Activated naive CD4-positive, alpha-beta T cell treated with anti-CD3 and anti-CD28 coated beads, Interleukin-2, amount 10 ng/mL, durations not matched to agents 7 days and 5 days (primary cell): ENCODE results near the gene TSEN54.
"Not testable (repeated sequence)": the region's sequence is repeated elsewhere in the genome, so short reads cannot be mapped to it uniquely, and the experiment has no call there.

Experiments used
- CTCF ChIA-PET: fragments of 350-600 bp; sonication (Branson Sonifier 250); formaldehyde crosslinking; loops from one replicate; lab custom pipeline; 2021; ENCODE audit warnings: antibody characterized with exemption; lab: Charles Lee
- DNase-seq: peaks from one replicate; pipeline ENCODE4 v3.0.0-alpha.2; 2020
- H3K27ac Mint-ChIP-seq: one replicate; pipeline ENCODE4 v1.8.0; 2021; ENCODE audit warnings: mild to moderate bottlenecking, moderate library complexity, mixed read lengths
- H3K27me3 Mint-ChIP-seq: one replicate; pipeline ENCODE4 v1.8.0; 2021; ENCODE audit warnings: mild to moderate bottlenecking, mixed read lengths
- H3K36me3 Mint-ChIP-seq: one replicate; pipeline ENCODE4 v1.8.0; 2021; ENCODE audit warnings: mixed read lengths
- H3K4me1 Mint-ChIP-seq: one replicate; pipeline ENCODE4 v1.8.0; 2021; ENCODE audit warnings: mixed read lengths
- H3K4me3 Mint-ChIP-seq: one replicate; pipeline ENCODE4 v1.8.0; 2021; ENCODE audit warnings: mild to moderate bottlenecking, moderate library complexity, mixed read lengths
- H3K9me3 Mint-ChIP-seq: one replicate; pipeline ENCODE4 v1.8.0; 2021; ENCODE audit warnings: mixed read lengths

The TSEN54 gene

GRCh38 chr17:75516255-75516618, at the start of gene TSEN54:
TSS of gene TSEN54 (plus strand) at chr17:75516528. CDS start at chr17:75516561, 33 bp downstream.
- CTCF ChIA-PET: interaction anchor here (0.7 to 1.6 kb wide), 9 partner anchors 16 to 117 kb away, joined by 3 to 8 read pairs (median 4); partner anchors contain the start of genes MYO15B, SMIM5 and TMEM94
- peak within 1 kb of the TSS; percentile 87 for H3K27ac Mint-ChIP-seq

GRCh38 chr17:75468291-75468754, 48.0 kb upstream of the TSEN54 start:
- no peak for DNase-seq
- Mint-ChIP-seq H3K4me1 (no peaks in the 10 kb centered on the region), H3K36me3 (peaks cover 15% of the 10 kb centered on the region), H3K4me3 (no peak overlapping the region), H3K9me3 (no peaks in the 10 kb centered on the region), H3K27ac (no peak overlapping the region), H3K27me3 (no peaks in the 10 kb centered on the region)
- CTCF ChIA-PET: interaction anchor here (1.2 kb wide), 1 partner anchor 133 kb away, joined by 4 read pairs; no protein-coding TSS in a partner anchor

More at GRCh38 chr17:75516255-75516618, at the start of gene TSEN54:
- Mint-ChIP-seq H3K9me3 (no peaks in the 10 kb centered on the region), H3K4me1 (peaks cover 28% of the 10 kb centered on the region), H3K36me3 (peaks cover 23% of the 10 kb centered on the region), H3K27me3 (peaks cover 35% of the 10 kb centered on the region), H3K4me3 (peak within 1 kb of the TSS; percentile 91)
- DNase-seq: peak; percentile 97

GRCh38 chr17:75468779-75469373, 47.5 kb upstream of the TSEN54 start:
- CTCF ChIA-PET: interaction anchor here (1.2 kb wide), 1 partner anchor 133 kb away, joined by 4 read pairs; no protein-coding TSS in a partner anchor
- no peak overlapping the region for H3K27ac Mint-ChIP-seq
- H3K27me3 Mint-ChIP-seq: no peaks in the 10 kb centered on the region

GRCh38 chr17:75471207-75471606, 45.1 kb upstream of the TSEN54 start:
- Mint-ChIP-seq H3K27ac (no peak overlapping the region), H3K36me3 (peaks cover 11% of the 10 kb centered on the region), H3K9me3 (no peaks in the 10 kb centered on the region), H3K4me3 (no peak overlapping the region), H3K27me3 (no peaks in the 10 kb centered on the region), H3K4me1 (no peaks in the 10 kb centered on the region)
- CTCF ChIA-PET: no interaction called here
- DNase-seq: no peak

More at GRCh38 chr17:75468779-75469373, 47.5 kb upstream of the TSEN54 start:
- Mint-ChIP-seq H3K36me3 (peaks cover 13% of the 10 kb centered on the region), H3K4me3 (no peak overlapping the region), H3K4me1 (no peaks in the 10 kb centered on the region), H3K9me3 (no peaks in the 10 kb centered on the region)
- DNase-seq: no peak

- no peak overlapping the region for H3K27ac Mint-ChIP-seq
- peaks cover 14% of the 10 kb centered on the region for H3K36me3 Mint-ChIP-seq
- no peaks in the 10 kb centered on the region for H3K9me3 Mint-ChIP-seq
- no peak overlapping the region for H3K4me3 Mint-ChIP-seq
- DNase-seq: no peak
- CTCF ChIA-PET: no interaction called here
- H3K27me3 Mint-ChIP-seq: no peaks in the 10 kb centered on the region
- no peaks in the 10 kb centered on the region for H3K4me1 Mint-ChIP-seq
Observed at GRCh38 chr17:75472119-75472518, 44.2 kb upstream of the TSEN54 start.

GRCh38 chr17:75473246-75473645, 43.1 kb upstream of the TSEN54 start:
- H3K27ac Mint-ChIP-seq: no peak overlapping the region
- no peaks in the 10 kb centered on the region for H3K4me1 Mint-ChIP-seq
- H3K27me3 Mint-ChIP-seq: no peaks in the 10 kb centered on the region
- peaks cover 13% of the 10 kb centered on the region for H3K36me3 Mint-ChIP-seq
- H3K4me3 Mint-ChIP-seq: no peak overlapping the region
- no peaks in the 10 kb centered on the region for H3K9me3 Mint-ChIP-seq
- no peak for DNase-seq
- CTCF ChIA-PET: interaction anchor here (0.6 kb wide), 1 partner anchor 14 kb away, joined by 3 read pairs; no protein-coding TSS in a partner anchor

- no peak overlapping the region for H3K4me3 Mint-ChIP-seq
- no peaks in the 10 kb centered on the region for H3K27me3 Mint-ChIP-seq
- no peak for DNase-seq
- no peak overlapping the region for H3K27ac Mint-ChIP-seq
- no peaks in the 10 kb centered on the region for H3K4me1 Mint-ChIP-seq
- no peaks in the 10 kb centered on the region for H3K9me3 Mint-ChIP-seq
- peaks cover 13% of the 10 kb centered on the region for H3K36me3 Mint-ChIP-seq
- CTCF ChIA-PET: no interaction called here
Observed at GRCh38 chr17:75474736-75475135, 41.6 kb upstream of the TSEN54 start.

GRCh38 chr17:75475144-75475835, 41.0 kb upstream of the TSEN54 start:
- Mint-ChIP-seq H3K4me3 (no peak overlapping the region), H3K27ac (no peak overlapping the region), H3K36me3 (peaks cover 15% of the 10 kb centered on the region), H3K27me3 (no peaks in the 10 kb centered on the region), H3K9me3 (no peaks in the 10 kb centered on the region), H3K4me1 (no peaks in the 10 kb centered on the region)
- no peak for DNase-seq
- CTCF ChIA-PET: no interaction called here

- no peaks in the 10 kb centered on the region for H3K27me3 Mint-ChIP-seq
- H3K4me1 Mint-ChIP-seq: no peaks in the 10 kb centered on the region
- no peak overlapping the region for H3K4me3 Mint-ChIP-seq
- H3K27ac Mint-ChIP-seq: no peak overlapping the region
- H3K36me3 Mint-ChIP-seq: peaks cover 15% of the 10 kb centered on the region
- no peak for DNase-seq
- H3K9me3 Mint-ChIP-seq: no peaks in the 10 kb centered on the region
- CTCF ChIA-PET: no interaction called here
Observed at GRCh38 chr17:75475851-75476250, 40.5 kb upstream of the TSEN54 start.

GRCh38 chr17:75476271-75476671, 40.1 kb upstream of the TSEN54 start:
- CTCF ChIA-PET: no interaction called here
- Mint-ChIP-seq H3K4me3 (no peak overlapping the region), H3K27me3 (no peaks in the 10 kb centered on the region), H3K4me1 (no peaks in the 10 kb centered on the region), H3K27ac (no peak overlapping the region), H3K9me3 (no peaks in the 10 kb centered on the region), H3K36me3 (peaks cover 15% of the 10 kb centered on the region)
- DNase-seq: no peak

- Mint-ChIP-seq H3K4me1 (no peaks in the 10 kb centered on the region), H3K27me3 (no peaks in the 10 kb centered on the region), H3K9me3 (no peaks in the 10 kb centered on the region), H3K27ac (no peak overlapping the region), H3K4me3 (no peak overlapping the region), H3K36me3 (peaks cover 13% of the 10 kb centered on the region)
- CTCF ChIA-PET: no interaction called here
- no peak for DNase-seq
Observed at GRCh38 chr17:75476752-75477489, 39.4 kb upstream of the TSEN54 start.

GRCh38 chr17:75477490-75477862, 38.9 kb upstream of the TSEN54 start:
- H3K36me3 Mint-ChIP-seq, H3K27ac Mint-ChIP-seq, H3K9me3 Mint-ChIP-seq, CTCF ChIA-PET, H3K27me3 Mint-ChIP-seq, H3K4me3 Mint-ChIP-seq, H3K4me1 Mint-ChIP-seq, DNase-seq: not testable (repeated sequence)

GRCh38 chr17:75478508-75478907, 37.8 kb upstream of the TSEN54 start:
- peaks cover 5% of the 10 kb centered on the region for H3K36me3 Mint-ChIP-seq
- H3K4me3 Mint-ChIP-seq: no peak overlapping the region
- CTCF ChIA-PET: no interaction called here

GRCh38 chr17:75480281-75480680, 36.0 kb upstream of the TSEN54 start:
- no peaks in the 10 kb centered on the region for H3K27me3 Mint-ChIP-seq
- no peak for DNase-seq
- peaks cover 7% of the 10 kb centered on the region for H3K36me3 Mint-ChIP-seq
- CTCF ChIA-PET: interaction anchor here (1.0 kb wide), 1 partner anchor 23 kb away, joined by 3 read pairs; no protein-coding TSS in a partner anchor
- H3K4me1 Mint-ChIP-seq: peaks cover 2% of the 10 kb centered on the region
- H3K27ac Mint-ChIP-seq: no peak overlapping the region
- H3K9me3 Mint-ChIP-seq: no peaks in the 10 kb centered on the region
- no peak overlapping the region for H3K4me3 Mint-ChIP-seq

More at GRCh38 chr17:75478508-75478907, 37.8 kb upstream of the TSEN54 start:
- Mint-ChIP-seq H3K27me3 (no peaks in the 10 kb centered on the region), H3K4me1 (no peaks in the 10 kb centered on the region), H3K9me3 (no peaks in the 10 kb centered on the region), H3K27ac (no peak overlapping the region)
- DNase-seq: no peak
